ENCODE results near the gene PFN1. TPM values are rescaled to one million over a fixed set of nuclear protein-coding genes. Genes with fewer than 3 reads are reported as not detected.

The PFN1 gene
- total RNA-seq, 1 donor from 2014 or later: 404 TPM

DNA sequence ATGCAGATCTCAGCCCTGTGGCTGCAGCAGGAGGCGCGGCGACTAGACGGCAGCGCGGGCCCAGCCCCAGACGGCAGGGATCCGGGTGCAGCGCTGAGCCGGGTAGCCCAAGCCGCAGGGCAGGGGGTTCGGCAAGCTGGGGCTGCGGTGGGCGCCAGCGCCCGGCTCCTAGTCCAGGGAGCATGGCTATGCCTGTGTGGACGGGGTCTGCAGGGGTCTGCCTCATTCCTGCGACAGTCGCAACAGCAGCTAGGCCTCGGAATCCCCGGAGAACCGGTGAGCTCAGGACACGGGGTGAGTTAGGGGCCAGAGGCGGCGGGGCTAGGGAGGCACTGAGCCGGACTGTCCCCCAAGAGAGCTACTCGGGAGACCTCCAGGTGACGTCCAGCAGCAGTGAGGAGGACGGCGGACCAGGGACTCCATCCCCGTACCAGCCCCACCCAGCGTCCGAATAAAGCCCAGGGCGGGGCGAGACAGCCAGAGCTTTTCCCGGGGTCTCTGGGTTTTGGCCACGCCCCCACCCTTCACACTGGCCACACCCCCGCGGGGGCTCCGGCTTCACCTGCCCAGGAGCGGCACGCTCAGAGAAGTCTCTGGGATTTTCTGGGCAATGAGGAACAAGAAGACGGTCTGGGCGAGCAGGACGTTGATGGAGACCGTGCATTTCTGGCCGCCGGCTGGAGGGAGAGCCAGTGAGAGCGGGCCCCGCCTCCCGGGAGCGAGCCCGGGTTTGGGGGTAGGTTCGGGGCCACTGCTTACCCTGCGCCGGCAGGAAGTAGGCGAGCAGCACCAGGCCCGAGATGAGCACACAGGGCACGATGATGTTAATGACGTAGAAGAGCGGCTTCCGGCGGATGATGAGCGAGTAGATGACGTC is 47.9 kb downstream of the PFN1 start:
- H3K9me3 Mint-ChIP-seq: no peaks in the 10 kb centered on the region
- peaks cover 10% of the 10 kb centered on the region for H3K4me1 Mint-ChIP-seq (ENCODE audit: unreplicated experiment)
- peaks cover 9% of the 10 kb centered on the region for H3K27me3 Mint-ChIP-seq
- DNase-seq (ENCODE audit: extremely low spot score, unreplicated experiment): no peak
- H3K27ac Mint-ChIP-seq: no peak overlapping the region
- TF ChIP-seq CTCF (conservative IDR thresholded peaks at IDR 0.05): no peak
- no peak overlapping the region for H3K4me3 Mint-ChIP-seq
- H3K36me3 Mint-ChIP-seq: peaks cover 7% of the 10 kb centered on the region

DNA sequence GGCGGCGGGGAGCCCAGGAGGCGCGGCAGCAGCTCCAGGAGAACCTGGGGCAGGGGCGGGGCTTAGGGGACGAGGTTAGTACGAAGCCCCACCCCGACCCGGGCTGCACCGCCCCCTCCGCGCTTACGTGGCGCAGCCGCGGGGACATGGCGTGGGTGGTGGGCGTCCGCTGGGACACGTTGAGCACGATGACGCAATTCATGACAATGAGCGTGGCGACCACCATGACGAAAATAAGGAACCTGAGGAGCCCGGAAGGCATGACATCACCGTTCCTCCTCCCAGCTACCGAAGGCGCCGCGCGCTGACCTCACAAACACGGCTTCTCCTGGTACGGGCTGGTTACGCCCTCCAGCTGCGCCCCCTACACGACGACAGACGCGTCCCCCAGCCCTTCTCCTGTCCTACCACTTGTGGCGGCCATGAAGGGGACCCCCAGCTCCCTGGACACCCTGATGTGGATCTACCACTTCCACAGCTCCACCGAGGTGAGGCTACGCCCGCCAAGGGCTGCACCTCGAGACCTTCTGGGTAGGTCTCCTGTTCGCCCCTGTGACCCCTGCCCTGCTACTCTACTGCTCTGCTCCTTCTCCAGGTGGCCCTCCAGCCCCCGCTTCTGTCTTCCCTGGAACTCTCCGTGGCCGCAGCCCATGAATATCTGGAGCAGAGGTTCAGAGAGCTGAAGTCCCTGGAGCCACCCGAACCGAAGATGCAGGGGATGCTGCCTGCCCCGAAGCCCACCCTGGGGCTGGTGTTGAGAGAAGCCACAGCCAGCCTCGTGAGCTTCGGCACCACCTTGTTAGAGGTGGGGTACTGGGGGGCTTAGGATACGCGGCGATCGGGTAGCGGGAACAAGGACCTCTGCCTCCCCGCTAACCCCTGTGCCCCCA is 48.7 kb downstream of the PFN1 start, which contains the start of gene C17orf107:
C17orf107 (plus strand) TSS at position 196 of the 890 bp plus-strand sequence; CDS start at position 423, 227 bp downstream.
- Mint-ChIP-seq H3K9me3 (no peaks in the 10 kb centered on the region), H3K4me3 (peak within 1 kb of the TSS; percentile 86), H3K27me3 (peaks cover 6% of the 10 kb centered on the region), H3K36me3 (peaks cover 7% of the 10 kb centered on the region), H3K27ac (peak within 1 kb of the TSS; percentile 82), H3K4me1 (ENCODE audit: unreplicated experiment) (peaks cover 7% of the 10 kb centered on the region)
- no peak for DNase-seq (ENCODE audit: extremely low spot score, unreplicated experiment)
- no peak for TF ChIP-seq CTCF (conservative IDR thresholded peaks at IDR 0.05)

GRCh38 chr17:4898927-4899326 is 49.4 kb downstream of the PFN1 start:
- Mint-ChIP-seq H3K4me3 (peak overlapping the region; percentile 71), H3K27ac (peak overlapping the region; percentile 75), H3K36me3 (peaks cover 7% of the 10 kb centered on the region), H3K4me1 (ENCODE audit: unreplicated experiment) (peaks cover 6% of the 10 kb centered on the region), H3K9me3 (no peaks in the 10 kb centered on the region), H3K27me3 (peaks cover 5% of the 10 kb centered on the region)
- no peak for DNase-seq (ENCODE audit: extremely low spot score, unreplicated experiment)
- TF ChIP-seq CTCF (conservative IDR thresholded peaks at IDR 0.05): no peak

DNA sequence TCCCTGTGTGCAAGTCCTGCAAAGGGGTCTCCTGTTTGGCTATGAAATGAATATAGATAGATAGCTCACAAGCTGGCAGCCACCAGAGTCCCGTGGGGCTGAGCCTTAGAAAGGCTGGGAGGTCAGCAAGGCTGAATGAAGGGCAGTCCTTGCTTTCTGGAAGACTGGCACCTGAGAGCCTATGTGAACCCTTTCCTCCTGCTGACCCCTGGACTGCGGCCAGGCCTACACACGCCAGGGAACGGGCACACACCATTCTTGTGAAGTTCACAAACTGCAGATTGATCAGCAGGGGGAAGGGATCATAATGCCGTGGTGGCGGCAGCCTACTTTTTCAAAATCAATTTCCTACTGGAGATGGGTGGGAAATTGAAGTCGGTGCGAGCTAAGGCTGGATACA is 50.0 kb downstream of the PFN1 start:
- Mint-ChIP-seq H3K27me3 (peaks cover 1% of the 10 kb centered on the region), H3K4me1 (ENCODE audit: unreplicated experiment) (peaks cover 2% of the 10 kb centered on the region), H3K36me3 (peaks cover 4% of the 10 kb centered on the region), H3K27ac (peak overlapping the region; percentile 75), H3K4me3 (peak overlapping the region; percentile 71), H3K9me3 (no peaks in the 10 kb centered on the region)
- TF ChIP-seq CTCF (conservative IDR thresholded peaks at IDR 0.05): no peak
- DNase-seq (ENCODE audit: extremely low spot score, unreplicated experiment): no peak

- Mint-ChIP-seq H3K9me3 (no peaks in the 10 kb centered on the region), H3K4me1 (ENCODE audit: unreplicated experiment) (no peaks in the 10 kb centered on the region), H3K36me3 (peaks cover 3% of the 10 kb centered on the region), H3K27ac (peak overlapping the region; percentile 75), H3K27me3 (no peaks in the 10 kb centered on the region), H3K4me3 (no peak overlapping the region)
- DNase-seq (ENCODE audit: extremely low spot score, unreplicated experiment): no peak
- no peak for TF ChIP-seq CTCF (conservative IDR thresholded peaks at IDR 0.05)
These were observed 50.5 kb downstream of the PFN1 start for GRCh38 chr17:4897785-4898184.
